Right ventricle myocardium inferior (tissue), 1 donor: ENCODE data around the gene EPB41L1. TPM values are rescaled to one million over a fixed set of nuclear protein-coding genes. Genes with fewer than 3 reads are reported as not detected.

ENCODE experiments used
- ATAC-seq: fragments of 200-7000 bp; cut with Tn5 transposase; one replicate; pipeline ENCODE4 v1.9.1; 2020; ENCODE audit warnings: mild to moderate bottlenecking, moderate library complexity
- DNase-seq: peaks from one replicate; pipeline ENCODE4 v3.0.0; 2021; ENCODE audit errors: missing footprints
- intact Hi-C: fragments of 100-400 bp; cut with DNase I; formaldehyde crosslinking; loops from one replicate; pipeline ENCODE4 v1.11.0; 2022
- total RNA-seq: library from RNA; stranded (reverse); fragmentation: NEBNext Ultra II Directional; extraction: Animal tissue kit (Norgen Biotek cat#: 25700); gene quantifications from one replicate; pipeline ENCODE4 v1.2.1, GENCODE V29; 2021
- donor health status: DM: no; HTN: yes; CAD: no; lungs with severe emphysema.

The EPB41L1 gene
- total RNA-seq, 1 donor from 2014 or later, result 21.5 TPM

DNA sequence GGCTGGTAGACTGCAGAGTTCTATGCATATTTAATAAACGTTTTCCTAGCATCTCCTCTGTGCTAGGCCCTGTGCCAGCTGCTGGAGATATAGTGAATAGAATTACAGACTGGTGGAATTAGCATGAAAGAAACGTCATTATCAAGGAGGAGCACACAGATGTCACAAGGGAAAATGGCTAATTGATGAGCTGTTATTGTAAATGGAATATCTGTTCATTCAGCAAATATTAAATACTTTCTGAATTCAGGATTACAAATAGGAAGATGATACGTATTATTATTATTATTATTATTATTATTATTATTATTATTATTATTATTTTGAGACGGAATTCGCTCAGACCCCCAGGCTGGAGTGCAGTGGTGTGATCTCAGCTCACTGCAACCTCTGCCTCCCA lies 82.9 kb downstream of the EPB41L1 start:
- intact Hi-C loops, result no loop called here
- ATAC-seq, result no peak
- no peak for DNase-seq

DNA sequence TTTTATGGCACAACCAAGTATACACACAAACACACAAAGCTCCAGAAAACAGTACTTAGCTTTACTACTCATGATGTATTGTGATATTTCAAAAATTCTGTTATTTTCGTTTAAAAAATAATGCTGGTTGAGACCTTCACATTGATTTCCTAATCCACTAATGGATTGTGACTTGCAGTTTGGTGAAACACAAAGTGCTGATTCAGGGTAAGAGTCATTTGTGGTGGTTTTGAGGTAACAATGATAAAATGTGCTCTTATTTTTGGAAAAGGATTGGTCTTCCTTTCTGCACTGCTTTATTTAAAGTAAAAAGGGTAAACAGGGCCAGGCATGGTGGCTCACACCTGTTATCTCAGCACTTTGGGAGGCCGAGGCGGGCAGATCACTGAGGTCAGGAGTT lies 83.6 kb downstream of the EPB41L1 start:
- ATAC-seq, result no peak
- no peak for DNase-seq
- intact Hi-C loops, result no loop called here

- no peak for ATAC-seq
- intact Hi-C loops, result no loop called here
- no peak for DNase-seq
Observed at GRCh38 chr20:36238760-36239159, 84.2 kb downstream of the EPB41L1 start.

DNA sequence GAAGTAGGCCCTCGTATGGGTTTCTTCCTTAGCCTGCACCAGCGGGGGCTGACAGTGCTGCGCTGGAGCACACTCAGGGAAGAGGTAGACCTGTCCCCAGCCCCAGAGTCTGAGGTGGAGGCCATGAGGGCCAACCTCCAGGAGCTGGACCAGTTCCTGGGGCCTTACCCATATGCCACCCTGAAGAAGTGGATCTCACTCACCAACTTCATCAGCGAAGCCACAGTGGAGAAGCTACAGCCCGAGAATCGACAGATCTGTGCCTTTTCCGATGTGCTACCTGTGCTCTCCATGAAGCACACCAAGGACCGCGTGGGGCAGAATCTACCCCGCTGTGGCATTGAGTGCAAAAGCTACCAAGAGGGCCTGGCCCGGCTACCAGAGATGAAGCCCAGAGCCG lies 85.5 kb downstream of the EPB41L1 start:
- intact Hi-C loops, result no loop called here
- DNase-seq (no peak), ATAC-seq (no peak)

GRCh38 chr20:36241678-36242077 lies 87.1 kb downstream of the EPB41L1 start:
- ATAC-seq, result no peak
- no peak for DNase-seq
- intact Hi-C loops, result no loop called here

DNA sequence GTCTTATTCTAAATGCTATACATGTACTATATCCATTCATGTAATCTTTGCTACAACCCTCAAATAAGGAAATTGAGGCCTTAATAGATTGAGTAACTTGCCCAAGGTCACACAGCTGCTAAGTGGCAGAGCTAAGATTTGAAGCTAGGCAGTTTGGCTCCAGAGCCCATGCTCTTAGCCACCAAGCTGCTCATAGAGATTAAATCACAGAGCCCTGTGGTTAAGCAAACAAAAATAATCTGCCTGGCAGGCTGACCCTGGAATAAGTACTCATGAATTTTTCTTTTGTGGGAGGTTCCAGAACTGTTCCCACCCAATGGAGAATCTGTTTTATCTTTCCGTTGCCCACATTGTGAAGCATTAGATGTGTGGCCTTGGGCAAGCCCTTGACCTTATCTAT lies 89.2 kb downstream of the EPB41L1 start:
- DNase-seq (no peak), ATAC-seq (no peak)
- intact Hi-C loops, result no loop called here

GRCh38 chr20:36246401-36246800 lies 91.9 kb downstream of the EPB41L1 start:
- ATAC-seq (no peak), DNase-seq (no peak)
- intact Hi-C loops, result no loop called here

- no peak for DNase-seq
- no peak for ATAC-seq
- intact Hi-C loops, result no loop called here
Observed at GRCh38 chr20:36248836-36249235, 94.3 kb downstream of the EPB41L1 start.

- intact Hi-C loops, result no loop called here
- DNase-seq, result no peak
- ATAC-seq, result no peak
Observed at GRCh38 chr20:36249450-36249849, 94.9 kb downstream of the EPB41L1 start.

GRCh38 chr20:36251426-36251825 lies 96.9 kb downstream of the EPB41L1 start:
- DNase-seq (no peak), ATAC-seq (no peak)
- intact Hi-C loops, result no loop called here

DNA sequence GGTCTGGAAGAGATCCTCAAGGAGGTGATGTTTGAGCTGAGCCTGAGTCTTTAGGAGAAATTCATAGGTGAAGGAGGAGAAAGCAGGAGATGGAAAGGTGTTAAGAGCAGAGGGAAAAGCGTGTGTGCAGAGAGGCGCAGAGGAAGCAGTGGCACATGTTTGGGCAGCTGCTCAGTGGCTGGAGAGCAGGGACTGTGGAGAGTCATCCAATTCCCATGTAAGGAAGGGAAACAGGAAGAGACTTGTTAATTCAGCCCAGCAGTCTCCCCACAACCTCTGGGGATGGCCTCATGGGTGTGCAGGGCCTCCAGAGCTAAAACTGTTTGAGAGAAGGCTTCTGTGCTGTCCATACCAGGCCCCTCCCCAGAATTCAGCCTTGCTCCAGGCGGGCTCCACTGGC lies 98.0 kb downstream of the EPB41L1 start:
- DNase-seq (no peak), ATAC-seq (no peak)
- intact Hi-C loops, result no loop called here

DNA sequence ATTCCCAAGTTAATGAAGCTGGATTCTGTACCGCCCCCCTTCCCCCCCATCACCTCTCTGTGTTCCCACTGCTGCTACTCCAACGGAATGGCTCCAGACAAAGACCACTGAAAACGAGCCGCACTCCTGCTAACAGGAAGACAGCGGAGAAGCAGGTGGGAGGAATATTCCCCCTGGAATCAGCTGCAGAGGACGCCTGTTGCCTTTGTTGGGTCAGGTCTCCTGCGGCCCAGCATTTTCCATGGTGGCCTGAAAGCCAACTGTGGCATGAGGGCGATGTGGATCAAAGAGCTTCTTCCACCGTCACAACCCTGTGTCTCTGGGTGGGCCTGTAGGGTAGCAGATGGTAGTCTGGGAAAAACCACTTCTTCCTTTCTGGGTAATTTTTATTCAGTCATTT lies 98.5 kb downstream of the EPB41L1 start:
- intact Hi-C loops, result no loop called here
- DNase-seq (no peak), ATAC-seq (no peak)

DNA sequence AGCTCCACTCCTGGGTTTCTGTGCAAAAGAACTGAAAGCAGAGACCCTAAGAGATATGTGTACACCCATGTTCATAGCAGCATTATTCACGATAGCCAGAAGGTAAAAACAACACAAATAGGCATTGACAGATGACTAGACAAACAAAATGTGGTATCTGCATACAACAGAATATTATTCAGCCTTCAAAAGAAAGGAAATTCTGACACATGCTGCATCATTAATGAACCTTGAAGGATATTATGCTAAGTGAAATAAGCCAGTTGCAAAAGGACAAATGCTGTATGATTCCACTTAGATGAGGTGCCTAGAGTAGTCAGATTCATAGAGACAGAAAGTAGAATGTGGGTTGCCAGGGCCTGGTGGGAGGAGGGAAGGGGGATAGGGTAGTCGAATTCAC lies 99.5 kb downstream of the EPB41L1 start:
- ATAC-seq, result no peak
- intact Hi-C loops, result no loop called here
- no peak for DNase-seq

DNA sequence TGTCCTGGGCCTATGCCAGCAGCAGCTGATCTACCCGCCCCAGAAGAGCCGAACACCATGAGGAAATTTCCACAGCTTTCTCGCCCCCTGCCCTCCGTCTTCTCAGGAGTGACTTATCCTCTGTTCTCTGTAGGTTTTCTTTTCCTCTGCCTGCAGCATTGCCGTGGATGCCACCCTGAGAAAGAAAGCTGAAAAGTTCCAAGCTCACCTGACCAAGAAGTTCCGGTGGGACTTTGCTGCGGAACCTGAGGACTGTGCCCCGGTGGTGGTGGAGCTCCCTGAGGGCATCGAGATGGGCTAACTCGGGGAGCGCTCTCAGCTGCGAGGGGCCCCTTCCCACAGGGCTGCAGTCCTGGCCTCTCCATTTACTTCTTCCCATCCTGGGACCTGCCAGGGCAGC lies 100.9 kb downstream of the EPB41L1 start:
- DNase-seq, result no peak
- intact Hi-C loops, result no loop called here
- ATAC-seq, result no peak

- no peak for ATAC-seq
- no peak for DNase-seq
- intact Hi-C loops, result no loop called here
Observed at GRCh38 chr20:36259177-36260061, 104.9 kb downstream of the EPB41L1 start.

DNA sequence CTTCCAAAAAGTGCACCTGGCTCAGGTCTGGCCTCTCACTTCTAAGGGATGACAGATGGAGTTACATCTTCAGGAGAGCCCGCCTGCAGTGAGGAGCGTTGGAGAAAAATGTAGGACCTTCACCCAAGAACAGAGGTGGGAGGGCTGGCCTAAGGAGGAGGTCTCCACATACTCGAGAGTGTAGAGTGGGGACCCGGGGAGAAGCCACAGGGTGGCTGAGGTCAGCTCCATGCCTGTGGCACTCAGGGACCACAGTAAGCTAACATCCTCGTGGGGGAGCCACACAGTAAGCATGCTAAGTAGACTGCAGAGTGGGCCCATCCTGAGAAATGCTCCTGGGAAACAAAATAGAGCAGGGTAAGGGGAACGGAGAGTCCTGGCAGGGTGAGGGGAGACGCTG lies 105.8 kb downstream of the EPB41L1 start:
- intact Hi-C loops, result no loop called here
- ATAC-seq (no peak), DNase-seq (no peak)

GRCh38 chr20:36261389-36262105 lies 107.0 kb downstream of the EPB41L1 start:
- ATAC-seq (no peak), DNase-seq (no peak)
- intact Hi-C loops, result no loop called here

DNA sequence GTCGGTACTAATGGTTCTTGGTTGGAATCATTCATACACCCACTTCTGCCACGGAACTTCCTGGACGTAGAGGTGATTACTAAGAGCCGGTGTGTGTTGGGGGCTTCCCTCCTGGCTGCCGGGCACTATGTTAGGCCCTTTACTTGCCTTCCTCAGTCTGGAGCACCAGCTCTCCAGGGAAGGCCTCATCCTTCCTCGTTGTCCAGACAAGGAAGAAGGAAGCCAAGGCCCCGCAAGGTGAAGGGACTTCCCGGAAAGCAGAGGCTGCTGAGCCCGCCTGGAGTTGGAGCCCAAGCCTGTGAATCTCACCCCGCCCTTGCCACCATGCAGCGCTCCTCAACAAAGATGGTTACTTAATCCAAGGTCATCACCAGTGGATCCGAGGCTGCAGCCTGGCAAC lies 107.9 kb downstream of the EPB41L1 start:
- DNase-seq (no peak), ATAC-seq (no peak)
- intact Hi-C loops, result no loop called here

DNA sequence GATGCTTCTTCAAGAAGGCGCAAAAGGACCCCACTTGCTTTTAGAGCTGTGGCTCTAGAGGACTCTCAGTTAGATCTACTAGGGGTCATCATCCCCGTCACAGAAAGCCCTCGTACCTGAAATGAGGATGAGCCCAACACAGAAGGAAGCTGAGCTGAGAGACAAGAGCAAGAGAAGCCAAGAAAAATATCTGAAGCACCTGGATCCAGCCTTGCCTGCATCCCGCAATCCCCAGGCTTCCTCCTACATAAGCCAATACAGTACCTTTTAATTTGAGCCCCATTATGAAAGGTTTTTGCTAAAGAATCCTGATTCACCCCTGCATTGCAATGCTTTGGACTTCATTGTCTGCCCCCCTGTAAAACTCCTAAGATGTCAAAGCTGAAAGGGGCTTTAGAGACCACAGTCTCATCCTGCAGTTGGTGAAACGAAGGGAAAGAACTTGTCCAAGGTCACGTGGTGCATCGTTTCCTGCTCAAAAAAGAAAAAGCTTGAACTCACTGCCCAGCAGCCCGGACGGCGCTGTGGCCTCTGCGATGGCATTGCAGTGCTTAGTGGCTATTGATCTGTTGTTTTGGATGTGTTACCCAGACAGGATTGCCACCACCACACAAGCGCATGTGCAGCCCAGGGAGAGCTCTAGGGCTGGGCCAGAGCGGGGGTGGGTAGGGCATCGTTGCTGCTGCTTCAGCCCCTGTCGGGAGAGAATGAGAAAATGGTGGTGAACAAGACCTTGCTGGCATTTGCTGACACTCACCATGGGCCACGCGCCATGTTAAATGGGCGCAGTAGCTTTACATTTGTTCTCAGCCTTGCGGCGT lies 110.1 kb downstream of the EPB41L1 start:
- no peak for DNase-seq
- ATAC-seq, result no peak
- intact Hi-C loops, result no loop called here

DNA sequence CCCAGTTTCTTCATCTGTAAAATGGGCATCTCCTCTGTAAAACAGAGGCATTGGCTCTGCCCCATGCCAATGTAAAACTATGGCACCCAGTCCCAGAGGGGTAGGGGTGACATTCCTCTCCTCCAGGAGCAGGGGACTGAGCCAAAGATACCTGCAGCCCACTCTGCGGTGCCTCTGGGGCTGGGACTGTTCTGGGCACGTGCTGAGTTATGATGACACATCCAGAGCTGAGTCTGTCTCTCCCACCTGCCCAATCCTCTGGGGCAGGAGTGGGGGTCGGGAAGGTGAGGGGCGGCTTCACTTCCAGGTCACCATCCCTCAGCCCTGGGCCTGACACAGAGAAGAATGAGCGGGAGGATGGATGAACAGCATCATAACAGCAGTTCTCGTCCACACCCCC lies 111.6 kb downstream of the EPB41L1 start:
- ATAC-seq, result no peak
- intact Hi-C loops, result no loop called here
- no peak for DNase-seq
